GM23338 (cell line): ENCODE data around the gene FBF1. TPM values are rescaled to one million over a fixed set of nuclear protein-coding genes. Genes with fewer than 3 reads are reported as not detected.

Experiments
- ATAC-seq: fragments of 200-7000 bp; cut with Tn5 transposase; 3 replicates; pipeline ENCODE4 v1.9.1; 2020
- DNase-seq: peaks from one replicate; pipeline ENCODE4 v3.0.0-alpha.2; 2015; ENCODE audit warnings: low spot score
- H2AFZ ChIP-seq: fragments of 200-600 bp; sonication (generic); 2 replicates; pipeline ENCODE4 v1.8.0; 2016; ENCODE audit warnings: antibody characterized with exemption, mild to moderate bottlenecking, moderate library complexity
- H3F3A ChIP-seq: fragments of 200-600 bp; sonication (generic); replicated peaks from 2 replicates; pipeline ENCODE4 v1.8.0; 2017; ENCODE audit warnings: antibody characterized with exemption, mixed run types, low read depth
- H3K27ac ChIP-seq: fragments of 200-600 bp; sonication (generic); 2 replicates; pipeline ENCODE4 v1.6.1; 2016; ENCODE audit warnings: low read depth
- H3K27me3 ChIP-seq: fragments of 200-600 bp; sonication (generic); 2 replicates; pipeline ENCODE4 v1.8.0; 2016; ENCODE audit warnings: mild to moderate bottlenecking, mixed run types, moderate library complexity; ENCODE audit not compliant: insufficient read depth
- H3K36me3 ChIP-seq: fragments of 200-600 bp; sonication (generic); 2 replicates; pipeline ENCODE4 v1.8.0; 2016; ENCODE audit warnings: mild to moderate bottlenecking; ENCODE audit not compliant: insufficient read depth
- H3K4me1 ChIP-seq: fragments of 200-600 bp; sonication (generic); 2 replicates; pipeline ENCODE4 v1.8.0; 2016; ENCODE audit warnings: mild to moderate bottlenecking, moderate library complexity; ENCODE audit not compliant: insufficient read depth
- H3K4me2 ChIP-seq: fragments of 200-600 bp; sonication (generic); 2 replicates; pipeline ENCODE4 v1.7.1; 2017; ENCODE audit warnings: mixed run types
- H3K4me3 ChIP-seq: fragments of 200-600 bp; sonication (generic); 2 replicates; pipeline ENCODE4 v1.6.1; 2016; ENCODE audit warnings: mixed run types
- H3K79me2 ChIP-seq: fragments of 200-600 bp; sonication (generic); replicated peaks from 2 replicates; pipeline ENCODE4 v1.8.0; 2017; ENCODE audit warnings: mild to moderate bottlenecking; ENCODE audit not compliant: insufficient read depth
- H3K9me2 ChIP-seq: fragments of 200-600 bp; sonication (generic); 2 replicates; pipeline ENCODE4 v1.8.0; 2017; ENCODE audit not compliant: insufficient read depth
- H4K20me1 ChIP-seq: fragments of 200-600 bp; sonication (generic); replicated peaks from 2 replicates; pipeline ENCODE4 v1.8.0; 2017; ENCODE audit warnings: mild to moderate bottlenecking; ENCODE audit not compliant: insufficient read depth
- H3K27ac Mint-ChIP-seq: 2 replicates; pipeline ENCODE4 v1.8.0; 2020; ENCODE audit warnings: inconsistent platforms, mild to moderate bottlenecking, moderate library complexity, mixed read lengths
- H3K27me3 Mint-ChIP-seq: 3 replicates; pipeline ENCODE4 v1.8.0; 2022; ENCODE audit warnings: low read depth, mild to moderate bottlenecking, moderate library complexity, mixed read lengths, inconsistent platforms; ENCODE audit not compliant: insufficient read depth, poor library complexity
- H3K36me3 Mint-ChIP-seq: 3 replicates; pipeline ENCODE4 v1.8.0; 2021; ENCODE audit warnings: low read depth, mild to moderate bottlenecking, inconsistent platforms, moderate library complexity, mixed read lengths
- H3K4me1 Mint-ChIP-seq: 3 replicates; pipeline ENCODE4 v1.8.0; 2020; ENCODE audit warnings: mild to moderate bottlenecking, inconsistent platforms, mixed read lengths
- H3K4me3 Mint-ChIP-seq: 3 replicates; pipeline ENCODE4 v1.8.0; 2021; ENCODE audit warnings: moderate library complexity, mild to moderate bottlenecking, inconsistent platforms, mixed read lengths
- H3K9me3 Mint-ChIP-seq: 3 replicates; pipeline ENCODE4 v1.8.0; 2020; ENCODE audit warnings: moderate library complexity, mild to moderate bottlenecking, inconsistent platforms, mixed read lengths
- CREB1 ChIP-seq: fragments of 250-450 bp; sonication (Bioruptor Pico); IDR thresholded peaks from 2 replicates; pipeline ENCODE4 v1.5.0; 2020; ENCODE audit warnings: low read depth, mild to moderate bottlenecking, moderate library complexity
- EZH2 ChIP-seq: fragments of 200-600 bp; sonication (generic); IDR thresholded peaks from one replicate; pipeline ENCODE4 v1.8.0; 2017; ENCODE audit warnings: antibody characterized with exemption, mild to moderate bottlenecking, low read depth; ENCODE audit not compliant: unreplicated experiment
- EZH2phosphoT487 ChIP-seq: fragments of 200-600 bp; sonication (generic); IDR thresholded peaks from one replicate; pipeline ENCODE4 v1.8.1; 2018; ENCODE audit warnings: antibody characterized with exemption; ENCODE audit not compliant: unreplicated experiment
- JUNB ChIP-seq: IDR thresholded peaks from one replicate; pipeline ENCODE4 v1.6.1; 2016; ENCODE audit warnings: antibody characterized with exemption; ENCODE audit not compliant: unreplicated experiment
- NANOG ChIP-seq: IDR thresholded peaks from 2 replicates; pipeline ENCODE4 v1.6.1; 2016; ENCODE audit warnings: antibody characterized with exemption, borderline replicate concordance
- STAT1 ChIP-seq: IDR thresholded peaks from one replicate; pipeline ENCODE4 v1.6.1; 2016; ENCODE audit warnings: antibody characterized with exemption; ENCODE audit not compliant: unreplicated experiment
- ZNF114 ChIP-seq: fragments of 250-450 bp; sonication (Bioruptor Pico); IDR thresholded peaks from 2 replicates; pipeline ENCODE4 v1.5.0; 2020; ENCODE audit warnings: mild to moderate bottlenecking, moderate library complexity
- ZNF331 ChIP-seq: fragments of 250-450 bp; sonication (Bioruptor Pico); IDR thresholded peaks from 2 replicates; pipeline ENCODE4 v1.5.0; 2020; ENCODE audit warnings: low read depth, mild to moderate bottlenecking, moderate library complexity
- polyA plus RNA-seq: library from polyadenylated mRNA; unstranded; fragments of >200 nt; fragmentation: Nextera tagmentation; extraction: Ambion mirVana; gene quantifications from 2 replicates; pipeline ENCODE4 v1.2.1, GENCODE V29; 2016
- total RNA-seq: library from RNA; depleted of rRNA; stranded (reverse); fragments of >200 nt; shearing (Covaris generic); gene quantifications from 2 replicates; pipeline ENCODE4 v1.2.3, GENCODE V29; 2014
- TF ChIP-seq, protein P1 (sequence below): IDR thresholded peaks from 2 replicates; pipeline ENCODE4 v1.6.1; 2016; ENCODE audit warnings: antibody characterized with exemption
- TF ChIP-seq, protein P2 (sequence below): fragments of 250-450 bp; sonication (Bioruptor Pico); IDR thresholded peaks from 2 replicates; pipeline ENCODE4 v1.5.0; 2020; ENCODE audit warnings: mild to moderate bottlenecking, moderate library complexity

Gene FBF1
- total and polyA plus RNA-seq, 2 experiments from 2014 or later = 8.8 to 11.8 TPM

DNA sequence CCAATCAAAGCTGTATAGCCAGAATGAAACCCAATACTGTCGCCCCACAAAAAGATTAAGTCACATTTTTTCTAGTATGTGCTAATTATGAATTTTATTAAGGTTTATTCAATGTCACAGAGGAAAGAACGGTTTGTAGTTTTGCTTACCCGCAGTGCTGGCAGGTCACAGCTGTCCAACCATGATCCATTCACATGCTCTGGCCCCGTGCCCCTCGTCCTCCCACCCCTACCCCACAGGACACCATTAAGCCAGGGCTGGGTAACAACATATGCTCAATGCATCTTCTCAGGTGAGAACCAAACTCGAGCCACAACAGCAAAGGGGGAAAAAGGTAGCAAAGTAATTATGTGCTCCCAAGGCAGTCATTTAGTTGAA is 589 bp upstream of the FBF1 start:
- H3K27me3 ChIP-seq = no peaks in the 10 kb centered on the region
- peak overlapping the region; percentile 73 for H3K4me2 ChIP-seq
- peak overlapping the region; percentile 79 for H3K4me3 ChIP-seq
- H3K4me1 ChIP-seq = peaks cover 11% of the 10 kb centered on the region; the same call in 1 of the 2 replicates
- H3K9me3 Mint-ChIP-seq = no peaks in the 10 kb centered on the region
- H4K20me1 ChIP-seq = no peaks in the 10 kb centered on the region
- no peaks in the 10 kb centered on the region for H3K9me2 ChIP-seq
- peaks cover 8% of the 10 kb centered on the region for H3K27me3 Mint-ChIP-seq
- peaks cover 2% of the 10 kb centered on the region; the same call in 2 of the 3 replicates for H3K36me3 Mint-ChIP-seq
- DNase-seq = no peak
- TF ChIP-seq STAT1 (no peak), EZH2phosphoT487 (no peak)
- H3F3A ChIP-seq = peaks cover 12% of the 10 kb centered on the region
- H3K79me2 ChIP-seq = no peaks in the 10 kb centered on the region
- peak; percentile 15 for ATAC-seq
- peak overlapping the region; percentile 68; the same call in 1 of the 2 replicates for H3K27ac ChIP-seq
- no peaks in the 10 kb centered on the region for H3K36me3 ChIP-seq
- peak overlapping the region; percentile 89 for H3K4me3 Mint-ChIP-seq
- H2AFZ ChIP-seq = 0 out of 2 replicates have a peak overlapping the region, but pooled peaks have one; percentile 78
- peaks cover 9% of the 10 kb centered on the region for H3K4me1 Mint-ChIP-seq
- peak overlapping the region; percentile 88 for H3K27ac Mint-ChIP-seq

DNA sequence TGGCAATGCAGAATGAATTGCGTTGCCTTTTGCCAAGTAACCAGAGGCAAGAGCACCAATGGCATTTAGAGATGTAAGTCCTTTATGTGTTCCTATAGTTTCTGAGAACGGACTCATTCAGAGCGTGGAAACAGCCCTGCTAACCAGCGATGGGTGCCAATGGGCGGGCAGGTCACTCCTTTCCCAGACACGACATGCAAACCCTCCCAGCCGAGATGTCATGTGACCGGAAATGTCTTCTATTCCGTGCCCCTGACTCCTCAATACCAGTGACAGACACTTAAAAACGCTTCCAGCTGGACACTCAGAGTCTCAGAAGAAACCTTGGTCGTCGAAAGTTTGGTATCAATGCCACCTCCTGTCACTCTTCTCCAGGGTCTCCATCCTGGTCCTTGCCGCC is 3.2 kb downstream of the FBF1 start:
- ATAC-seq (no peak), DNase-seq (no peak)
- H3K27ac Mint-ChIP-seq = no peak overlapping the region
- H3K27me3 ChIP-seq = no peaks in the 10 kb centered on the region
- H3K36me3 ChIP-seq = no peaks in the 10 kb centered on the region
- no peaks in the 10 kb centered on the region for H3K79me2 ChIP-seq
- no peak overlapping the region for H3K4me3 Mint-ChIP-seq
- H3K4me1 Mint-ChIP-seq = peaks cover 6% of the 10 kb centered on the region
- no peaks in the 10 kb centered on the region for H3K9me3 Mint-ChIP-seq
- H3K27ac ChIP-seq = no peak overlapping the region
- peaks cover 8% of the 10 kb centered on the region for H3F3A ChIP-seq
- no peaks in the 10 kb centered on the region for H3K9me2 ChIP-seq
- no peaks in the 10 kb centered on the region for H4K20me1 ChIP-seq
- peaks cover 8% of the 10 kb centered on the region for H3K27me3 Mint-ChIP-seq
- no peak overlapping the region for H3K4me3 ChIP-seq
- peaks cover 3% of the 10 kb centered on the region; the same call in 2 of the 3 replicates for H3K36me3 Mint-ChIP-seq
- H3K4me1 ChIP-seq = peaks cover 8% of the 10 kb centered on the region; the same call in 1 of the 2 replicates
- no peak overlapping the region for H3K4me2 ChIP-seq
- TF ChIP-seq ZNF114 (CRISPR knock-in tag) = no peak
- no peak overlapping the region for H2AFZ ChIP-seq

DNA sequence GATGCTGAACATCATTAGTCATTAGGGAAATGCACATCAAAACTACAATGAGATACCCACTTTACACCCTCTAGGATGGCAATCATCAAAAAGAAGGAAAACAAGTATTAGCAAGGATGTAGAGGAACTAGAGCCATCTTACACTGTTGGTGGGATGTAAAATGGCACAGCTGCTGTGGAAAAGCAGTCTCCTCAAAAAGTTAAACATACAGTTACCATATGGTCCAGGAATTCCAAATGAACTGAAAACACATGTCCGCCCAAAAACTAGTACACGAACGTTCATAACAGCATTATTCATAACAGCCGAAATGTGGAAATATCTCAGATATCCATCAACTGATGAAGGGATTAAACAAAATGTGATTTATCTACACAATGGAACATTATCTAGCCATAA is 7.0 kb downstream of the FBF1 start:
- no peaks in the 10 kb centered on the region for H4K20me1 ChIP-seq
- Mint-ChIP-seq H3K4me1 (no peaks in the 10 kb centered on the region; the same call in 2 of the 3 replicates), H3K36me3 (peaks cover 8% of the 10 kb centered on the region; the same call in 2 of the 3 replicates), H3K9me3 (no peaks in the 10 kb centered on the region), H3K4me3 (no peak overlapping the region), H3K27me3 (peaks cover 3% of the 10 kb centered on the region), H3K27ac (no peak overlapping the region)
- H3F3A ChIP-seq = no peaks in the 10 kb centered on the region
- H3K9me2 ChIP-seq = no peaks in the 10 kb centered on the region
- ATAC-seq = no peak
- no peaks in the 10 kb centered on the region for H3K36me3 ChIP-seq
- no peak overlapping the region for H3K4me3 ChIP-seq
- no peaks in the 10 kb centered on the region for H3K4me1 ChIP-seq
- H3K27me3 ChIP-seq = no peaks in the 10 kb centered on the region
- H3K4me2 ChIP-seq = no peak overlapping the region
- no peak overlapping the region for H2AFZ ChIP-seq
- H3K79me2 ChIP-seq = no peaks in the 10 kb centered on the region
- no peak overlapping the region for H3K27ac ChIP-seq
- DNase-seq = no peak
- TF ChIP-seq NANOG = no peak
- no peak for TF ChIP-seq EZH2
- TF ChIP-seq JUNB = no peak
- no peak for TF ChIP-seq EZH2phosphoT487
- TF ChIP-seq, protein P1, sequence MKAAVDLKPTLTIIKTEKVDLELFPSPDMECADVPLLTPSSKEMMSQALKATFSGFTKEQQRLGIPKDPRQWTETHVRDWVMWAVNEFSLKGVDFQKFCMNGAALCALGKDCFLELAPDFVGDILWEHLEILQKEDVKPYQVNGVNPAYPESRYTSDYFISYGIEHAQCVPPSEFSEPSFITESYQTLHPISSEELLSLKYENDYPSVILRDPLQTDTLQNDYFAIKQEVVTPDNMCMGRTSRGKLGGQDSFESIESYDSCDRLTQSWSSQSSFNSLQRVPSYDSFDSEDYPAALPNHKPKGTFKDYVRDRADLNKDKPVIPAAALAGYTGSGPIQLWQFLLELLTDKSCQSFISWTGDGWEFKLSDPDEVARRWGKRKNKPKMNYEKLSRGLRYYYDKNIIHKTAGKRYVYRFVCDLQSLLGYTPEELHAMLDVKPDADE = no peak
- TF ChIP-seq ZNF331 (CRISPR knock-in tag) = no peak
- no peak for TF ChIP-seq ZNF114 (CRISPR knock-in tag)
- TF ChIP-seq, protein P2, sequence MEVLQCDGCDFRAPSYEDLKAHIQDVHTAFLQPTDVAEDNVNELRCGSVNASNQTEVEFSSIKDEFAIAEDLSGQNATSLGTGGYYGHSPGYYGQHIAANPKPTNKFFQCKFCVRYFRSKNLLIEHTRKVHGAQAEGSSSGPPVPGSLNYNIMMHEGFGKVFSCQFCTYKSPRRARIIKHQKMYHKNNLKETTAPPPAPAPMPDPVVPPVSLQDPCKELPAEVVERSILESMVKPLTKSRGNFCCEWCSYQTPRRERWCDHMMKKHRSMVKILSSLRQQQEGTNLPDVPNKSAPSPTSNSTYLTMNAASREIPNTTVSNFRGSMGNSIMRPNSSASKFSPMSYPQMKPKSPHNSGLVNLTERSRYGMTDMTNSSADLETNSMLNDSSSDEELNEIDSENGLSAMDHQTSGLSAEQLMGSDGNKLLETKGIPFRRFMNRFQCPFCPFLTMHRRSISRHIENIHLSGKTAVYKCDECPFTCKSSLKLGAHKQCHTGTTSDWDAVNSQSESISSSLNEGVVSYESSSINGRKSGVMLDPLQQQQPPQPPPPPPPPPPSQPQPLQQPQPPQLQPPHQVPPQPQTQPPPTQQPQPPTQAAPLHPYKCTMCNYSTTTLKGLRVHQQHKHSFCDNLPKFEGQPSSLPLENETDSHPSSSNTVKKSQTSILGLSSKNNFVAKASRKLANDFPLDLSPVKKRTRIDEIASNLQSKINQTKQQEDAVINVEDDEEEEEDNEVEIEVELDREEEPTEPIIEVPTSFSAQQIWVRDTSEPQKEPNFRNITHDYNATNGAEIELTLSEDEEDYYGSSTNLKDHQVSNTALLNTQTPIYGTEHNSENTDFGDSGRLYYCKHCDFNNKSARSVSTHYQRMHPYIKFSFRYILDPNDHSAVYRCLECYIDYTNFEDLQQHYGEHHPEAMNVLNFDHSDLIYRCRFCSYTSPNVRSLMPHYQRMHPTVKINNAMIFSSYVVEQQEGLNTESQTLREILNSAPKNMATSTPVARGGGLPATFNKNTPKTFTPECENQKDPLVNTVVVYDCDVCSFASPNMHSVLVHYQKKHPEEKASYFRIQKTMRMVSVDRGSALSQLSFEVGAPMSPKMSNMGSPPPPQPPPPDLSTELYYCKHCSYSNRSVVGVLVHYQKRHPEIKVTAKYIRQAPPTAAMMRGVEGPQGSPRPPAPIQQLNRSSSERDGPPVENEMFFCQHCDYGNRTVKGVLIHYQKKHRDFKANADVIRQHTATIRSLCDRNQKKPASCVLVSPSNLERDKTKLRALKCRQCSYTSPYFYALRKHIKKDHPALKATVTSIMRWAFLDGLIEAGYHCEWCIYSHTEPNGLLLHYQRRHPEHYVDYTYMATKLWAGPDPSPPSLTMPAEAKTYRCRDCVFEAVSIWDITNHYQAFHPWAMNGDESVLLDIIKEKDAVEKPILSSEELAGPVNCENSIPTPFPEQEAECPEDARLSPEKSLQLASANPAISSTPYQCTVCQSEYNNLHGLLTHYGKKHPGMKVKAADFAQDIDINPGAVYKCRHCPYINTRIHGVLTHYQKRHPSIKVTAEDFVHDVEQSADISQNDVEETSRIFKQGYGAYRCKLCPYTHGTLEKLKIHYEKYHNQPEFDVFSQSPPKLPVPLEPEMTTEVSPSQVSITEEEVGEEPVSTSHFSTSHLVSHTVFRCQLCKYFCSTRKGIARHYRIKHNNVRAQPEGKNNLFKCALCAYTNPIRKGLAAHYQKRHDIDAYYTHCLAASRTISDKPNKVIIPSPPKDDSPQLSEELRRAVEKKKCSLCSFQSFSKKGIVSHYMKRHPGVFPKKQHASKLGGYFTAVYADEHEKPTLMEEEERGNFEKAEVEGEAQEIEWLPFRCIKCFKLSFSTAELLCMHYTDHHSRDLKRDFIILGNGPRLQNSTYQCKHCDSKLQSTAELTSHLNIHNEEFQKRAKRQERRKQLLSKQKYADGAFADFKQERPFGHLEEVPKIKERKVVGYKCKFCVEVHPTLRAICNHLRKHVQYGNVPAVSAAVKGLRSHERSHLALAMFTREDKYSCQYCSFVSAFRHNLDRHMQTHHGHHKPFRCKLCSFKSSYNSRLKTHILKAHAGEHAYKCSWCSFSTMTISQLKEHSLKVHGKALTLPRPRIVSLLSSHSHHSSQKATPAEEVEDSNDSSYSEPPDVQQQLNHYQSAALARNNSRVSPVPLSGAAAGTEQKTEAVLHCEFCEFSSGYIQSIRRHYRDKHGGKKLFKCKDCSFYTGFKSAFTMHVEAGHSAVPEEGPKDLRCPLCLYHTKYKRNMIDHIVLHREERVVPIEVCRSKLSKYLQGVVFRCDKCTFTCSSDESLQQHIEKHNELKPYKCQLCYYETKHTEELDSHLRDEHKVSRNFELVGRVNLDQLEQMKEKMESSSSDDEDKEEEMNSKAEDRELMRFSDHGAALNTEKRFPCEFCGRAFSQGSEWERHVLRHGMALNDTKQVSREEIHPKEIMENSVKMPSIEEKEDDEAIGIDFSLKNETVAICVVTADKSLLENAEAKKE = no peak
- no peak for TF ChIP-seq STAT1
- TF ChIP-seq CREB1 = no peak
